Stimulated activated naive B cell treated with anti-CD40 and anti-IgM and Interleukin-4, amounts not matched to agents 10 μg/mL and 1 μg/mL and 100 μg/mL, for 72 hours (primary cell): ENCODE data around the gene CCL28.
"Not testable (repeated sequence)": the region's sequence is repeated elsewhere in the genome, so short reads cannot be mapped to it uniquely, and the experiment has no call there.

Experiments used
- ATAC-seq, 2 donors: fragments of 150-1000 bp; cut with Tn5 transposase; replicated peaks; 2 replicates each; pipeline ENCODE4 v1.10.0; 2021; ENCODE audit warnings: moderate library complexity in 1 of 2
- DNase-seq: peaks from one replicate; pipeline ENCODE4 v3.0.0; 2021
- H3K27ac Mint-ChIP-seq: one replicate; pipeline ENCODE4 v1.8.0; 2022; ENCODE audit warnings: mild to moderate bottlenecking, mixed read lengths
- H3K27me3 Mint-ChIP-seq, 2 donors: one replicate each; pipeline ENCODE4 v1.8.0; 2022; ENCODE audit warnings: mixed read lengths in 2 of 2
- H3K36me3 Mint-ChIP-seq, 2 donors: one replicate each; pipeline ENCODE4 v1.8.0; 2022; ENCODE audit warnings: mixed read lengths in 2 of 2, mild to moderate bottlenecking in 1 of 2
- H3K4me1 Mint-ChIP-seq, 2 donors: one replicate each; pipeline ENCODE4 v1.8.0; 2022; ENCODE audit warnings: mixed read lengths in 2 of 2, mild to moderate bottlenecking in 1 of 2
- H3K4me3 Mint-ChIP-seq, 2 donors: one replicate each; pipeline ENCODE4 v1.8.0; 2022; ENCODE audit warnings: mild to moderate bottlenecking in 2 of 2, mixed read lengths in 2 of 2, moderate library complexity in 1 of 2
- H3K9me3 Mint-ChIP-seq, 2 donors: one replicate each; pipeline ENCODE4 v1.8.0; 2022; ENCODE audit warnings: mixed read lengths in 2 of 2, mild to moderate bottlenecking in 1 of 2

CCL28 gene

DNA sequence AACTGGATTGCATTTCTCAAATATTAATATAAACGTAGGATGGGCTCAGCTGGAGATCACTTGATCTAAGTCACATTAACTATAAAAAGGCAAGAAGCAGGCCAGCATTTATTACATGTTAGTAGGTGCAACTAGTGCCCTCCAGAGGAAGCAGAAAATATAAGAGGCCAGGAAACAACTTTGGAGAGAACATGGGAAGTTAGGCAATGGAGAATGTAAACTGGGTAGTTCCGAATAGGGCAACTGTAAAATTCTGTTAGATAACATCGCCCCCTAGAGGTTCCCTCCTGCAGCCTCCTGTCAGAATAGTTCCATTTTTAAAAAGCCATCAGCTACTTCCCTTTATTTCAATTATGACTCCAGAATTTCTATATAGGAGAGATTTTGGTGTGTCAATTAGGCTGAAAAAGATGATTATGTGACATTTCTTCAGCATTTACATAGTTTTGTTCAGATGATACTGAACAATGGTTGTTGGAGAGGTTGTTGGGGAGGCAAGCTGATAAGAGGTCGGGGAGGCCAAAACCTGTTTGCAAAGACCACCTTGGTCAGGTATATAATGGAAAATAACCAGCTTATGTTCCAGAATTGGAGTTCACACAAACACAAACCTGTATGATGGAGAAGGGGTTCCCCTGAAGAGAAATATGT is 22.4 kb downstream of the CCL28 start:
- Mint-ChIP-seq H3K27me3 (no peaks in the 10 kb centered on the region), H3K27ac (no peak overlapping the region), H3K9me3 (no peaks in the 10 kb centered on the region), H3K4me3 (no peak overlapping the region), H3K4me1 (peaks cover 15 to 33% of the 10 kb centered on the region in 2 donors), H3K36me3 (peaks cover 9 to 21% of the 10 kb centered on the region in 2 donors)
- ATAC-seq (peak; percentile 85 to 86), DNase-seq (peak; percentile 34)

DNA sequence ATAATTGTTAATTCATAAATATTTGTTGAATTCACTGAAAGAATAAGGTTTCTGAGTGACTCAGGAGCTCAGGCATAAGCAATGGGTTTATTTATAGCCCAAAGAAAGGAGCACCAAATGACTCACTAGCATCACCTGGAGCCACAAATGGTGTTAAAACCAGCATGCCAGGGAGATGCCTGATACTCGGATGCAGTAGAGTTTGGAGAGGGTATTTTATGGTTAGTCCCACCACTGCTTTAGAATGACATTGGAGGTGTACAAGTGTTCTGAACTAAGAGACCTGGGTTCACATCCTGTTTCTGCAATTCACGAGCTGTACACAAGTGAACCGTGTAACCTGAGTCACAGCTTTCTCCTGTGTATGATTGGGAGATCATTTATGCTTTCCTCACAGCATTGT is 25.2 kb downstream of the CCL28 start:
- Mint-ChIP-seq H3K36me3 (peaks cover 13 to 36% of the 10 kb centered on the region in 2 donors), H3K4me1 (peaks cover 10 to 22% of the 10 kb centered on the region in 2 donors), H3K4me3 (no peak overlapping the region), H3K9me3 (no peaks in the 10 kb centered on the region), H3K27ac (peak overlapping the region; percentile 44), H3K27me3 (no peaks in the 10 kb centered on the region)
- peak; percentile 66 to 72 for ATAC-seq
- DNase-seq = no peak

- no peak overlapping the region for H3K4me3 Mint-ChIP-seq
- no peak for ATAC-seq
- no peaks in the 10 kb centered on the region for H3K4me1 Mint-ChIP-seq
- peaks cover 21 to 36% of the 10 kb centered on the region in 2 donors for H3K36me3 Mint-ChIP-seq
- peaks cover 0 to 1% of the 10 kb centered on the region in 2 donors for H3K9me3 Mint-ChIP-seq
- H3K27ac Mint-ChIP-seq = no peak overlapping the region
- DNase-seq = no peak
- H3K27me3 Mint-ChIP-seq = no peaks in the 10 kb centered on the region
Observed at GRCh38 chr5:43376496-43377140, 35.6 kb downstream of the CCL28 start.

GRCh38 chr5:43371821-43372220 is 40.4 kb downstream of the CCL28 start:
- no peaks in the 10 kb centered on the region for H3K4me1 Mint-ChIP-seq
- DNase-seq (no peak), ATAC-seq (no peak)
- peaks cover 0 to 7% of the 10 kb centered on the region in 2 donors for H3K9me3 Mint-ChIP-seq
- no peak overlapping the region for H3K27ac Mint-ChIP-seq
- H3K4me3 Mint-ChIP-seq = no peak overlapping the region
- H3K27me3 Mint-ChIP-seq = no peaks in the 10 kb centered on the region
- H3K36me3 Mint-ChIP-seq = peaks cover 18 to 46% of the 10 kb centered on the region in 2 donors

DNA sequence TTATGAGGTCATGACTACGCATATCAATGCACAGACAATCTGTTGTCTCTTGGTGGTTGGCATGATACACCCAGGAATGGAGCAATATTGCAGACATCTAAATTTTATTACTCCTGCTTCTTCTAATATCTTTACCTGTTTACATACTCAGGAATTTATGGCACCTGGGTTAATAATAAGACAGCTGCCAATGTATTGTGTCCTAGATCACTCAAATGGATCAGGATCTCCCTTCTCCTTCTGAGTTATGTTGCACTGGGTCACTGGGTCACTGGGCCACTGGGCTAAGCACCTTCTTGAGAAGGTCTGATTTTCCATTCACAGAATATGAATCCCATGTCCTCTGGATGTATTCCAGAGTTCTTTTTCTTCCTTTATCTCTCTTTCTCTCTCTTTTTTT is 41.8 kb downstream of the CCL28 start:
- no peak for ATAC-seq
- no peak overlapping the region for H3K4me3 Mint-ChIP-seq
- H3K4me1 Mint-ChIP-seq = no peaks in the 10 kb centered on the region
- DNase-seq = no peak
- no peak overlapping the region for H3K27ac Mint-ChIP-seq
- H3K27me3 Mint-ChIP-seq = no peaks in the 10 kb centered on the region
- H3K36me3 Mint-ChIP-seq = peaks cover 13 to 45% of the 10 kb centered on the region in 2 donors
- peaks cover 4 to 7% of the 10 kb centered on the region in 2 donors for H3K9me3 Mint-ChIP-seq

- Mint-ChIP-seq H3K4me1 (no peaks in the 10 kb centered on the region), H3K4me3 (no peak overlapping the region), H3K27me3 (no peaks in the 10 kb centered on the region), H3K9me3 (peaks cover 4 to 7% of the 10 kb centered on the region in 2 donors), H3K36me3 (peaks cover 13 to 45% of the 10 kb centered on the region in 2 donors), H3K27ac (no peak overlapping the region)
- no peak for ATAC-seq
- no peak for DNase-seq
Observed at GRCh38 chr5:43369651-43370050, 42.5 kb downstream of the CCL28 start.

- DNase-seq (no peak), ATAC-seq (no peak)
- Mint-ChIP-seq H3K9me3 (peaks cover 4 to 7% of the 10 kb centered on the region in 2 donors), H3K27me3 (no peaks in the 10 kb centered on the region), H3K4me1 (no peaks in the 10 kb centered on the region), H3K4me3 (no peak overlapping the region), H3K36me3 (peaks cover 9 to 35% of the 10 kb centered on the region in 2 donors), H3K27ac (no peak overlapping the region)
Observed at GRCh38 chr5:43367909-43368669, 44.1 kb downstream of the CCL28 start.

DNA sequence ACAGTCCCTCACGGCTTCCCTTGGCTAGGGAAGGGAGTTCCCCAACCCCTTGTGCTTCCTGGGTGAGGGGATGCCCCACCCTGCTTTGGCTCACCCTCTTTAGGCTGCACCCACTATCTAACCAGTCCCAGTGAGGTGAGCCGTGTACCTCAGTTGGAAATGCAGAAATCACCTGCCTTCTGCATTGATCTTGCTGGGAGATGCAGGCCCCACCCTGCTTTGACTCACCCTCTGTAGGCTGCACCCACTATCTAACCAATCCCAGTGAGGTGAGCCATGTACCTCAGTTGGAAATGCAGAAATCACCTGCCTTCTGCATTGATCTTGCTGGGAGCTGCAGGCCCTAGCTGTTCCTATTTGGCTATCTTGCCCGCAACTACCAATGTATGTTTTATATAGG is 44.7 kb downstream of the CCL28 start:
- ATAC-seq (no peak), DNase-seq (no peak)
- H3K4me1 Mint-ChIP-seq = no peaks in the 10 kb centered on the region
- H3K27me3 Mint-ChIP-seq = no peaks in the 10 kb centered on the region
- H3K36me3 Mint-ChIP-seq = peaks cover 9 to 35% of the 10 kb centered on the region in 2 donors
- peak overlapping the region; percentile 42 for H3K27ac Mint-ChIP-seq
- H3K4me3 Mint-ChIP-seq = no peak overlapping the region
- H3K9me3 Mint-ChIP-seq = peaks cover 4 to 7% of the 10 kb centered on the region in 2 donors

DNA sequence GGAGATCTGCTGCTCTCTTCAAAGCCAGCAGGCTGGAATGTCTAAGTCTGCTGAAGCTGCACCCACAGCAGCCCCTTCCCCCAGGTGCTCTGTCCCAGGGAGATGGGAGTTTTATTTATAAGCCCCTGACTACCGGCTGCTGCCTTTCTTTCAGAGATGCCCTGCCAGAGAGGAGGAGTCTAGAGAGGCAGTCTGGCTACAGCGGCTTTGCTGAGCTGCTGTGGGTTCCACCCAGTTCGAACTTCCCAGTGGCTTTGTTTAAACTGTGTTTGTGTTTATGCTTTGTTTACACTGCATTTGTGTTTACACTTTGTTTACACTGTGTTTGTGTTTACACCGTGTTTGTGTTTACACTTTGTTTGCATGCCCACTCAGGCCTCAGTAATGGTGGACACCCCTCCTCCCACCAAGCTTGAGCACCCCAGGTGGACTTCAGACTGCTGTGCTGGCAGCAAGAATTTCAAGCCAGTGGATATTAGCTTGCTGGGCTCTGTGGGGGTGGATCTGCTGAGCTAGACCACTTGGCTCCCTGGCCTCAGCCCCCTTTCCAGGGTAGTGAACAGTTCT is 45.4 kb downstream of the CCL28 start:
- H3K36me3 Mint-ChIP-seq = peaks cover 9 to 32% of the 10 kb centered on the region in 2 donors
- not testable (repeated sequence) for H3K27me3 Mint-ChIP-seq, H3K4me3 Mint-ChIP-seq, H3K9me3 Mint-ChIP-seq, H3K27ac Mint-ChIP-seq, DNase-seq, ATAC-seq, H3K4me1 Mint-ChIP-seq

- not testable (repeated sequence) for ATAC-seq, H3K4me1 Mint-ChIP-seq, H3K4me3 Mint-ChIP-seq, H3K27ac Mint-ChIP-seq, H3K27me3 Mint-ChIP-seq, DNase-seq
- H3K36me3 Mint-ChIP-seq = peaks cover 7 to 23% of the 10 kb centered on the region in 2 donors
- peaks cover 17 to 19% of the 10 kb centered on the region in 2 donors for H3K9me3 Mint-ChIP-seq
Observed at GRCh38 chr5:43365155-43365554, 47.0 kb downstream of the CCL28 start.

GRCh38 chr5:43363445-43364152 is 48.6 kb downstream of the CCL28 start:
- Mint-ChIP-seq H3K4me1 (no peaks in the 10 kb centered on the region), H3K27me3 (no peaks in the 10 kb centered on the region), H3K9me3 (peaks cover 21 to 24% of the 10 kb centered on the region in 2 donors), H3K36me3 (peaks cover 5 to 18% of the 10 kb centered on the region in 2 donors), H3K4me3 (no peak overlapping the region), H3K27ac (no peak overlapping the region)
- DNase-seq (no peak), ATAC-seq (no peak)

DNA sequence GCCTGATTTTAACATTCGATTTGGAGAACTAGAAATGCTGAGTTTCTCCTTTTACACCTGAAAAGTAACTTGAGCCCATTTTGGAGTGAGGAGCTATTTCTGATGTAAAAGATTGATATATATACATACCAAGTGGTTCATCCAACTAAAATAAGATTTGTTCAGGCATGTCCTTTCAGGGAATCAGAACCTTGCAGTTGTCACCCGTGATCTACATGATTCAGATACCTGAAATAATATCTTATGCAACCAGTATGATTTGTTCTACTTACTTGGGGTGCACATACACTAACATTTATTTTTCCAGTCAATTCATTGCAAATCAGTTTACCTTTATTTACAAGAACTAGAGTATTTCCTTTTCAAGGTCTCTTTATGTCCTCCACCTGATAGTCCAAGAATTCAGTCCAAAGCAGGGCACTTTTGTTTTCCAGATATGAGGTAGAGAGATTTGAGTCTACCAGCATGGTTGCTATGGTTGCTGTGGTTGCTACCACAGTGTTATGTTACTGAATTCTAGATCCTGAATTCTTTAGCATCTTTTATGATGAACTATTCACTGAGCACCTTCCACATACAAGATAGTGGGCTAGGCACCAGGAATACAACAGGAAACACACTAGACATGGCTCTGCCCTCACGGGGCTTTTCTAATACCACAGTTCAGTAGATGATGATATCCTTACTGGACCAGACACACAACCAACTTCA is 49.3 kb downstream of the CCL28 start:
- no peaks in the 10 kb centered on the region for H3K27me3 Mint-ChIP-seq
- DNase-seq = no peak
- no peak overlapping the region for H3K27ac Mint-ChIP-seq
- no peaks in the 10 kb centered on the region for H3K4me1 Mint-ChIP-seq
- H3K9me3 Mint-ChIP-seq = peaks cover 20 to 24% of the 10 kb centered on the region in 2 donors
- no peak for ATAC-seq
- H3K4me3 Mint-ChIP-seq = no peak overlapping the region
- H3K36me3 Mint-ChIP-seq = peaks cover 4 to 16% of the 10 kb centered on the region in 2 donors

GRCh38 chr5:43358726-43359125 is 53.5 kb downstream of the CCL28 start:
- no peak for ATAC-seq

More at GRCh38 chr5:43358726-43359125, 53.5 kb downstream of the CCL28 start:
- no peak for DNase-seq
- Mint-ChIP-seq H3K27ac (no peak overlapping the region), H3K27me3 (peaks cover 5 to 8% of the 10 kb centered on the region in 2 donors), H3K36me3 (peaks cover 1 to 4% of the 10 kb centered on the region in 2 donors), H3K4me1 (no peaks in the 10 kb centered on the region), H3K4me3 (no peak overlapping the region), H3K9me3 (peaks cover 17 to 20% of the 10 kb centered on the region in 2 donors)
